Hepatic stellate cell (primary cell): ENCODE results near the gene RBP3.
A peak's percentile ranks its signal among the peaks of the same experiment; 100 is the strongest.
"Not testable (repeated sequence)": the region's sequence is repeated elsewhere in the genome, so short reads cannot be mapped to it uniquely, and the experiment has no call there.

Experiments used
- DNase-seq: peaks from one replicate; pipeline ENCODE4 v3.0.0; 2011; ENCODE audit warnings: low spot score

The RBP3 gene

GRCh38 chr10:47374611-47375536 lies 26.7 kb downstream of the RBP3 start:
- peak; percentile 82 for DNase-seq

- DNase-seq: no peak
These were observed 28.5 kb downstream of the RBP3 start for GRCh38 chr10:47376522-47377220.

DNA sequence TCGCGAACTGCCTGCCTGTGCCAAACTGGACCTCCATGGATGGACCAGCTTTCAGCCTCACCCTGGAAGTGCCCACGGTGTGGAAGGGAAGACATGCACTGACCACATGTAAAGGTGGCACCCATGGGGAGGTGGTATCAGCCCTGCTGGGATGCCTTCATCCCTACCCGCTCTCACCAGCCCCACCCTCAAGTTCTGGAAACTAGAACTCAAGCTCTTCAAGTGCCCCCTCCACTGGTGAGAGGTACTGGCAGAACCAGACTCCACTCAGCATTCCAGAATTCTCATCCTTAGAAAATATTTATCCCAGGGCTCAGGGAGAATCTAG lies 30.0 kb downstream of the RBP3 start:
- peak; percentile 5 for DNase-seq

GRCh38 chr10:47378606-47379444 lies 30.7 kb downstream of the RBP3 start:
- peak; percentile 2 for DNase-seq

GRCh38 chr10:47379445-47379785 lies 31.3 kb downstream of the RBP3 start:
- DNase-seq: peak; percentile 1

GRCh38 chr10:47379901-47380300 lies 31.7 kb downstream of the RBP3 start:
- DNase-seq: peak; percentile 4

DNA sequence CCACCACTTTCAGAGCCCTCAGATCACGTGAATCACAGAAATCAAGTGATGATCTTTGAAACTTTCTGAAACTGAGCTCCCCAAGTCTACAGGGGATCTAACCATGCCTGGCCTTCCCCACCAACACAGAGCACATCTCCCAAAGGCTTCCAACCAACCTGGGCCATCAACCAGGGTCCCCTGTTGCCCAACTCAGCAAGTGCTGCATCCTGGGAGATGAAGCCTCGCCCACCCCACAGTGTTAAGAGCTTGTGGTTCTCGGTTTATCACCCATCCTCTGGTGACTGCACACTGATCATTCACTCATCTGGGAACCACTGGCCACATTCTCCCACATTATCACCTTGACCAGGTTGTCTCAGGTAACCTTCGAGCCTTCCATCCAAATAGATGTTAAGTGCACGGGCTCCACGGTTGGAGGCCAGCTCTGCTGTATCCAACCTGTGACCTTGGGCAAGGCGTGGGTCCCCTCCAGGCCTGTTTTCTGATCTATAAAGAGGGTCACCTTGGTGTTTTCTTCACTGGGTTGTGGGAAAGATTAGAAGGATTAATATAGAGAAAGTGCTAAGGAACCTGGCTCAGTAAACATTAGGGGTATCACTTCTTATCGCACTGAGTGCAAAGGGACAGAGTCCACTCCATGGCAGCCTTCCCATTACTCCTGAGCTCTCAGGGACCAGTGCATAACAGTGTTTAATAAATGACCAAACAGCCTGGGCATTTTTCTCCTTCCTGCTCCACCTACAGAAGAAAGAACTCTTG lies 32.4 kb downstream of the RBP3 start:
- DNase-seq: no peak

- no peak for DNase-seq
These were observed 32.9 kb downstream of the RBP3 start for GRCh38 chr10:47381103-47381395.

DNA sequence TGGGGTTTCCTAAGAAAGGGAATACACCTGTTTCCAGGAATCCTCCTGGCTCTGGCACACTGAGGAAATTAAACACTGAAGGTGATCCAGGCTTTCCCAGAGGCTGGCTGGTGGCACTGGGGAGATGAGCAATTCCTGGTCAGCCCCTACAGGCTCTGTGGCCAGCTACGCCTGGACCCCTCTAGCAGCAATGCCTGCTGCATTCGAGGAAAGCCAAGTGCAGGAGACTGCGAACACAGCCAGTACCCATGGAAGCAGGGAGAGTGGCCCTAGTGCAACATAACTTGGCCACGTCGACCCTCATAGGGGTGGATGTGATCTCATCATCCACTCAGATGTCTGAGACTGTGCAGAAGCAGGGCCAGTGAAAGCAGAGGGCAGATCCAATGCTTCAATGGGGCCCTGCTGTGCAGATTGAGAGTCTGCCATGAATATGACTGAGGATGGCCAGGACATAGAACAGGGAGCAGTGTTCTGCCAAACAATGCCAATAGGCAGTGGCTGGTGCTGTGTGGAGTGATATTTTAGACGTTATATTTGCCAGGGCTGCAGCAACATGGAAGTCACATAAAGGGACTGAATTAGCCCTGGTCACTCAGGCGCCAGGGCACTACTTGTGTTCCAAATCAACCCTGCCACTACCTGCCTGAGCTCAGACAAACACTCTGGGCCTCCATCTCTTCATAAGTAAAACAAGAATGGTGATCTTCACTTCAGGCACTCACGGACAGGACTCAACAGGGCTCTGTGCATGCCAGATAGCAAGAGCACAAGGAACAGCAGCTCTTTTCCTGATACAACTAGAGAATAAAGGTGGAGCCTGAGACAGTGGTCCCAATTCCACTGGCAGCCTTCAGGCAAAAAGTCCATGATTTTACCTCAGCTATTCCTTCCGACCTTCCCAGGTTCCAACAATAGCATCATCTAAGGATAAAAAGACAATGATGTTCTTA lies 33.5 kb downstream of the RBP3 start:
- DNase-seq: no peak

GRCh38 chr10:47383261-47384147 lies 35.3 kb downstream of the RBP3 start:
- DNase-seq: no peak

DNA sequence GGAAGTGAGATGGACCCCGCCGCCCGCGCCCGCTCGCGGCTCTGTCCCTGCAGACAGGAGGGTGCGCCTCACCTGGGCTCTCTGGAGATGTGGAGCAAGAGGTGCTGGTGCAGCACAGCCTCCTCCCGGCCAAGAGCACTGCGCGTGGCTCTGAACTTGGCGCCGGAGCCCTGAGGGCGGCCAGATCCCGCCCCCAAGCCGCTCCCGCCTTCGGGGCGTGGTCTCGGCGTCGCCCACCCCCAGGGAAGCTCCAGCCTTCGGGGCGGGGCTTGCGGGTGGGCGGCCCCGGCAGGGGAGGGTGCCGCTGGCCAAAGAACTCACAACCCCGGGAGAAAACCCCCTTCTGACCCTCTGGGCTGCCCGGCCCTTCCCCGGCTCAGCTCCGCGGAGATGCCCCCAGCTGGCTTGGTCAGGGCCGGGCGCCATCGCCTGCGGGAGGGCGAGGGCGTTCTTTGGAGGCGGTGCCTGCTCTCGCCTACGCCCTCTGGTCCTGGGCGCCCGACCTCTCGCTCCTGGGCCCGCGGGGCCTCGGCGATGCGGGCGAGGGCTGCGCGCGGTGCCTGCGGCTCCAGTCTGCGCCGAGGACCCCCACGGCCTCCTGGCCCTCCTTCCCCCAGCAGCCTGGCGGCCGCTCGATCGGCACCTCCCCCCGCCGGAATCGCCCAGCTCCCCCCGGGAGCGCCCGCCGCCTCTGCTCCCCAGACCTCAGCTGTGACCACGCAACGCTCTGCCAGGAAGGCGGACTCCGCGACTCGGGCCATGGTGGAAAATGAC lies 36.2 kb downstream of the RBP3 start, which contains the start of gene ZNF488:
Gene ZNF488, minus strand, starts transcription at position 146 of the 774 bp plus-strand sequence. CDS start 15,464 bp downstream, outside the sequence.
- peak; percentile 93 for DNase-seq

DNA sequence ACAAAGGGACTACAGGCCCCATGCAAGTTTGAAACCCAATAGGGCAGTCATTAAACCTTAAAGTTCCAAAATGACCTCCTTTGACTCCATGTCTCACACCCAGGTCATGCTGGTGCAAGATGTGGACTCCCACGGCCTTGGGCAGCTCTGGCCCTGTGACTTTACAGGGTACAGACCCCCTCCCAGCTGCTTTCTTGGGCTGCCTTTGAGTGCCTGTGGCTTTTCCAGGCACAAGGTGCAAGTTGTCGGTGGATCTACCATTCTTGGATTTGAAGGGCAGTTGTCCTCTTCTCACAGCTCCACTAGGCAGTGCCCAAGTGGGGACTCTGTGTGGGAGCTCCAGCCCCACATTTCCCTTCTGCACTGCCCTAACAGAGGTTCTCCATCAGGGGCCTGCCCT lies 37.9 kb downstream of the RBP3 start:
- DNase-seq: not testable (repeated sequence)

DNA sequence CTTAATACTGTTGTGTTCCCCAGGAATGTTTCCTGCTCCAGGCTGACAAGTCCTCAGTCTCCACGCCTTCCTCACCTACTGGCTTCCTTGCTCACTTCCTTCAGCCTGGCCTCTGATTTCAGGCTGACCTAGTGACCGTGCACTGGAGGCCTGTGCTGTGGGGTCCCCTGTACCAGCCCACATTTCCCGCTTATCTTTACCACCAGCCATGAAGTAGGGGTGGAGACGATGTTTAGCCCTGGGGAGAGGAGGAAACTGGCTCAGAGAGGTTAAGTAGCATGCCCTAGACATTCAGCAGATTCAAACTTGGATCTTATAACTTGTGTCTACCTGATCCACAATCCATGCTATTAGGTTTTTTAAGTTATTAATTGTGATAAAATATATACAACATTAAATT lies 40.7 kb downstream of the RBP3 start:
- DNase-seq: no peak

GRCh38 chr10:47389619-47390018 lies 41.5 kb downstream of the RBP3 start:
- no peak for DNase-seq

DNA sequence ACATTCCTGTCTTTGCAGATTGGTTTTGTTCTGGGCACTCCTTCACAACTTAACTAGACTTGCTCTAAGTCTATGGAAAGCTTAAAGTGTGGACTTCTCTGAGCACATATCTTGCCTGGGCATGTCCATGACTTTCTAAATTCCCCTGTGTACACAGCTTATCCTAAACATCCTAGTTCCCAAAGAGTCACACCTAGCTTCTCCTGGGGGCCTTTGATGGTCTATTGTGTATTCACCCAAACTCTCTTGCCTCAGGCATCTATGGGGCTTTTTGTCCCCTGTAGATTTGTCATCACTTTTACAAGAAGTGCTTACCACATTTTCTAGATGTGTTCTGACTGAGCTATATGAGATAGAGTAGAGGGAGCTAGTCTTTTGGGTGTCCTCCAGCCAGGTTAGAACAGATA lies 48.2 kb downstream of the RBP3 start:
- no peak for DNase-seq

DNA sequence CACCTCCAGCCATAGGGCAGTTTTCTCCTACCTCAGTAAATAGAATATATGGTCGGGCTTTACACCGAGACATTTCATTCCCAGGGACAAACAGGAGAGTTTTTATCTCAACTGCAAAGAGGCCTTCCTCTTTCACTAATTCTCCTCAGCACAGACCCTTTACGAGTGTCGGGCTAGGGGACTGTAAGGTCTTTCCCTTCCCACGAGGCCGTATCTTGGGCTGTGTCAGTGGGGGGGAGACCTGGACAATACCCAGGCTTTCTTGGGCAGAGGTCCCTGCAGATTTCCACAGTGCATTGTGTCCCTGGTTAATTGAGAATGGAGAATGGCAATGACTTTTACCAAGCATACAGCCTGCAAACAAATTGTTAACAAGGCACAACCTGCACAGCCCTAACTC lies 49.1 kb downstream of the RBP3 start:
- no peak for DNase-seq

GRCh38 chr10:47400251-47400650 lies 52.1 kb downstream of the RBP3 start:
- no peak for DNase-seq

DNA sequence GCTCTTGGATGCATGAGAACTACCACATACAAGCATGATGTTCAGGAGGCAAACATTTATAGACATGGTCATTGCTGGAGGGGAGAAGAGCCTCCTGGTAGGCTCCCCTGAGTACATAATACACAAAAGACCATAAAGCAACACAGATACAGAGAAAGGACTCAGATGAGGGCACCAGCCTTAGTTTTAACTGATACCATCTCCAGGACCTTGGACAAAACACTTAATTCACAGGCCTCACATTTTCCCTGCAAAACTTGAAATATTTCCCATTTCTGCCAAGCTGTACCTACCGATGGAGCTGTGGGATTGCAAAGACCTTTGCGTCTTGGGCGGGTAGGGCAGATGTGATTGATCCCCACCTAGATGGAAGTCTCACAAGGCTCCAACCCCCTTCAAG lies 52.6 kb downstream of the RBP3 start:
- no peak for DNase-seq

DNA sequence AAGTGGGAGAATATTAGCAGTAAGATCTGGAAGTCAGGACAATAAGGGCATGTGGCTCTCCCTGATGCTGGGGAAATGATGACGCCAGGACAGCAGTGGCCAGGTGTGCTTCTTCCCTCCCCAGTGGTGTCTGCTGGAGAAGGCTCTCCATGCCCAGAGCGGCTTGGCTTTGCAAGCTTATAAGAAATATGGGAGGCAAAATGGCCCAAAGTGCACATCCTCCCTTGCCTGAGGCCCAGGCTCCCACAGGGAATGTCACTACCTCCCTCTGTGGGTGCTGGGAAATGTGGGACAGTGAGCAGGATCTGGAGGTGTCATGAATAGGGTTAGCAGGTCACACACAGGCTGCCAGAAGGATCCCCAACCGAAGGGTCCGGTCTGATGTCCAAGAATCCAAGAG lies 53.0 kb downstream of the RBP3 start:
- DNase-seq: no peak
